GM21786 (cell line): ENCODE data around the gene EXOC6B.

Experiments used
- ATAC-seq: cut with Tn5 transposase; IDR thresholded peaks from one replicate; pipeline ENCODE4 v1.9.1; 2021; ENCODE audit not compliant: unreplicated experiment

The EXOC6B gene

GRCh38 chr2:72150157-72150860, 675.5 kb downstream of the EXOC6B start:
- peak; percentile 87 for ATAC-seq

GRCh38 chr2:72149556-72150156, 676.2 kb downstream of the EXOC6B start:
- ATAC-seq: peak; percentile 12

- ATAC-seq: no peak
These were observed 676.8 kb downstream of the EXOC6B start for GRCh38 chr2:72148837-72149555.

- no peak for ATAC-seq
These were observed 677.6 kb downstream of the EXOC6B start for GRCh38 chr2:72148003-72148836.

GRCh38 chr2:72147303-72147971, 678.4 kb downstream of the EXOC6B start, which contains the start of gene CYP26B1:
Gene CYP26B1, minus strand, starts transcription at chr2:72147862. Its CDS starts 28 bp downstream, at chr2:72147834.
- no peak for ATAC-seq

- ATAC-seq: no peak
These were observed 679.2 kb downstream of the EXOC6B start for GRCh38 chr2:72146347-72147302.

- ATAC-seq: no peak
These were observed 680.0 kb downstream of the EXOC6B start for GRCh38 chr2:72145658-72146329.

GRCh38 chr2:72145289-72145657, 680.6 kb downstream of the EXOC6B start:
- ATAC-seq: no peak

- ATAC-seq: no peak
These were observed 681.1 kb downstream of the EXOC6B start for GRCh38 chr2:72144632-72145288.

- no peak for ATAC-seq
These were observed 681.6 kb downstream of the EXOC6B start for GRCh38 chr2:72144274-72144631.

- ATAC-seq: no peak
These were observed 682.2 kb downstream of the EXOC6B start for GRCh38 chr2:72143441-72144273.

GRCh38 chr2:72142570-72143440, 683.0 kb downstream of the EXOC6B start:
- ATAC-seq: no peak

GRCh38 chr2:72141881-72142451, 683.9 kb downstream of the EXOC6B start:
- ATAC-seq: no peak

- no peak for ATAC-seq
These were observed 684.7 kb downstream of the EXOC6B start for GRCh38 chr2:72141032-72141645.

GRCh38 chr2:72140621-72140960, 685.2 kb downstream of the EXOC6B start:
- no peak for ATAC-seq
